ENCODE measurements around the gene MAPRE2. TPM values are rescaled to one million over a fixed set of nuclear protein-coding genes. Genes with fewer than 3 reads are reported as not detected.

MAPRE2 gene
- total RNA-seq, 1 donor from 2014 or later, result 23.4 TPM

- H3K27me3 Mint-ChIP-seq (ENCODE audit: low read depth), result no peaks in the 10 kb centered on the region
- TF ChIP-seq CTCF (IDR thresholded peaks at IDR 0.05), result no peak
- peak overlapping the region; percentile 13 for H3K27ac Mint-ChIP-seq (ENCODE audit: unreplicated experiment)
- no peak overlapping the region for H3K4me3 Mint-ChIP-seq (ENCODE audit: unreplicated experiment)
- H3K9me3 Mint-ChIP-seq (ENCODE audit: low read depth), result no peaks in the 10 kb centered on the region
- no peaks in the 10 kb centered on the region for H3K36me3 Mint-ChIP-seq (ENCODE audit: low read depth)
- DNase-seq (ENCODE audit: low spot score), result no peak
- H3K4me1 Mint-ChIP-seq (ENCODE audit: low read depth), result peaks cover 46% of the 10 kb centered on the region
Observed at GRCh38 chr18:35088921-35089320, 47.7 kb downstream of the MAPRE2 start.

GRCh38 chr18:35089382-35089781 is 48.2 kb downstream of the MAPRE2 start:
- H3K27me3 Mint-ChIP-seq (ENCODE audit: low read depth), result no peaks in the 10 kb centered on the region
- H3K27ac Mint-ChIP-seq (ENCODE audit: unreplicated experiment), result no peak overlapping the region
- TF ChIP-seq CTCF (IDR thresholded peaks at IDR 0.05), result no peak
- no peaks in the 10 kb centered on the region for H3K9me3 Mint-ChIP-seq (ENCODE audit: low read depth)
- no peak overlapping the region for H3K4me3 Mint-ChIP-seq (ENCODE audit: unreplicated experiment)
- no peaks in the 10 kb centered on the region for H3K36me3 Mint-ChIP-seq (ENCODE audit: low read depth)
- peaks cover 43% of the 10 kb centered on the region for H3K4me1 Mint-ChIP-seq (ENCODE audit: low read depth)
- no peak for DNase-seq (ENCODE audit: low spot score)

- no peak for TF ChIP-seq CTCF (IDR thresholded peaks at IDR 0.05)
- Mint-ChIP-seq H3K9me3 (ENCODE audit: low read depth) (no peaks in the 10 kb centered on the region), H3K36me3 (ENCODE audit: low read depth) (no peaks in the 10 kb centered on the region), H3K27me3 (ENCODE audit: low read depth) (no peaks in the 10 kb centered on the region), H3K27ac (ENCODE audit: unreplicated experiment) (no peak overlapping the region), H3K4me1 (ENCODE audit: low read depth) (peaks cover 37% of the 10 kb centered on the region), H3K4me3 (ENCODE audit: unreplicated experiment) (no peak overlapping the region)
- no peak for DNase-seq (ENCODE audit: low spot score)
Observed at GRCh38 chr18:35089891-35090550, 48.8 kb downstream of the MAPRE2 start.

GRCh38 chr18:35091841-35092240 is 50.6 kb downstream of the MAPRE2 start:
- H3K27me3 Mint-ChIP-seq (ENCODE audit: low read depth), result no peaks in the 10 kb centered on the region
- H3K27ac Mint-ChIP-seq (ENCODE audit: unreplicated experiment), result no peak overlapping the region
- H3K9me3 Mint-ChIP-seq (ENCODE audit: low read depth), result no peaks in the 10 kb centered on the region
- no peak for DNase-seq (ENCODE audit: low spot score)
- H3K4me3 Mint-ChIP-seq (ENCODE audit: unreplicated experiment), result no peak overlapping the region
- H3K36me3 Mint-ChIP-seq (ENCODE audit: low read depth), result no peaks in the 10 kb centered on the region
- H3K4me1 Mint-ChIP-seq (ENCODE audit: low read depth), result peaks cover 36% of the 10 kb centered on the region
- TF ChIP-seq CTCF (IDR thresholded peaks at IDR 0.05), result no peak

DNA sequence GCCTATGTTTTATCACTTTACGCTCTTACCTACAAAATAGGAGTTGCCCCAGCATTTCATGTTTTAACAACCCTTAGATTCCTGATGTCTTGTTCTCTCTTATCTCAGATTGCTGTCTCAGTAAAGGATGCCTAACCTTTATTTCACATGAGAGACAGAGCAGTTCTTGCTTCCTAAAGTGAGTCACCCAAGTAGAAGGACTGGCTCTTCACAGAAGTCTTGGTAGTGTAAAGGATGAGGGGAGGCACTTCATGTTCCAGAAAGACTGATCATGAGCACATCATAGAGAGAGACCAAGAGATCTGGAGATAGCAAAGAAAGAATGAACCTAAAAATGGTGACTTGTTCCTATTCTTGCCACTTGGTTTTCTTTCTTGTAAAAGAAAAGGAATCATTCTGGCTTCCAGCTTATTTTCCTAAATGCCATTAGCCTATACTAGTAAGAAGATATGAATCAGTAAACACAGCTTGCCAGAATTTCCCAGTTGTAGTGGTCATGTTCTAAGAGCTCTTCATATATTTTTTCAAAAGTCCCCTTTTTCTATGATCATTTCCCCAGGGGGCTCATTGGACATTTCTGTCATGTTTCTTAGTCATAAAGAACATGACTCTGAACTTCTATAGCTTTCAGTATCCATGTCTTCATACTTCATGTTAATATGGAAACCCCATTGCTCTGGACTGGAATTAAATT is 54.9 kb downstream of the MAPRE2 start:
- H3K9me3 Mint-ChIP-seq (ENCODE audit: low read depth), result no peaks in the 10 kb centered on the region
- no peaks in the 10 kb centered on the region for H3K36me3 Mint-ChIP-seq (ENCODE audit: low read depth)
- peak overlapping the region; percentile 42 for H3K27ac Mint-ChIP-seq (ENCODE audit: unreplicated experiment)
- H3K4me1 Mint-ChIP-seq (ENCODE audit: low read depth), result peaks cover 9% of the 10 kb centered on the region
- DNase-seq (ENCODE audit: low spot score), result no peak
- no peak for TF ChIP-seq CTCF (IDR thresholded peaks at IDR 0.05)
- H3K4me3 Mint-ChIP-seq (ENCODE audit: unreplicated experiment), result no peak overlapping the region
- no peaks in the 10 kb centered on the region for H3K27me3 Mint-ChIP-seq (ENCODE audit: low read depth)

Data from chondrocyte (in vitro differentiated cells).